Nephron (organoid): ENCODE data around the gene INSL3.
"Not testable (repeated sequence)": the region's sequence is repeated elsewhere in the genome, so short reads cannot be mapped to it uniquely, and the experiment has no call there.

Experiments
- H3K27ac Mint-ChIP-seq, 3 experiments: 2 replicates each; pipeline ENCODE4 v1.8.0; 2020; ENCODE audit warnings: mixed read lengths in 3 of 3, mild to moderate bottlenecking in 2 of 3, moderate library complexity in 1 of 3
- H3K27me3 Mint-ChIP-seq: 2 replicates; pipeline ENCODE4 v1.8.0; 2021; ENCODE audit warnings: low read depth, mild to moderate bottlenecking, moderate library complexity, mixed read lengths
- H3K36me3 Mint-ChIP-seq: 2 replicates; pipeline ENCODE4 v1.8.0; 2020; ENCODE audit warnings: low read depth, mixed read lengths
- H3K4me1 Mint-ChIP-seq: 2 replicates; pipeline ENCODE4 v1.8.0; 2020; ENCODE audit warnings: mixed read lengths
- H3K4me3 Mint-ChIP-seq, 3 experiments: 2 replicates each; pipeline ENCODE4 v1.8.0; 2020; ENCODE audit warnings: mild to moderate bottlenecking in 3 of 3, mixed read lengths in 3 of 3, moderate library complexity in 2 of 3
- H3K9me3 Mint-ChIP-seq: 2 replicates; pipeline ENCODE4 v1.8.0; 2020; ENCODE audit warnings: mixed read lengths
- TF ChIP-seq, protein P1 (sequence below), 3 experiments: fragments of 200-600 bp; sonication (generic); IDR thresholded peaks; one replicate each; pipeline ENCODE4 v1.5.0; 2021; ENCODE audit warnings: antibody characterized with exemption in 3 of 3; ENCODE audit not compliant: unreplicated experiment in 3 of 3

INSL3 gene

GRCh38 chr19:17788632-17789031, 32.7 kb downstream of the INSL3 start:
- no peaks in the 10 kb centered on the region for H3K9me3 Mint-ChIP-seq
- H3K4me1 Mint-ChIP-seq = peaks cover 5% of the 10 kb centered on the region
- TF ChIP-seq, protein P1, sequence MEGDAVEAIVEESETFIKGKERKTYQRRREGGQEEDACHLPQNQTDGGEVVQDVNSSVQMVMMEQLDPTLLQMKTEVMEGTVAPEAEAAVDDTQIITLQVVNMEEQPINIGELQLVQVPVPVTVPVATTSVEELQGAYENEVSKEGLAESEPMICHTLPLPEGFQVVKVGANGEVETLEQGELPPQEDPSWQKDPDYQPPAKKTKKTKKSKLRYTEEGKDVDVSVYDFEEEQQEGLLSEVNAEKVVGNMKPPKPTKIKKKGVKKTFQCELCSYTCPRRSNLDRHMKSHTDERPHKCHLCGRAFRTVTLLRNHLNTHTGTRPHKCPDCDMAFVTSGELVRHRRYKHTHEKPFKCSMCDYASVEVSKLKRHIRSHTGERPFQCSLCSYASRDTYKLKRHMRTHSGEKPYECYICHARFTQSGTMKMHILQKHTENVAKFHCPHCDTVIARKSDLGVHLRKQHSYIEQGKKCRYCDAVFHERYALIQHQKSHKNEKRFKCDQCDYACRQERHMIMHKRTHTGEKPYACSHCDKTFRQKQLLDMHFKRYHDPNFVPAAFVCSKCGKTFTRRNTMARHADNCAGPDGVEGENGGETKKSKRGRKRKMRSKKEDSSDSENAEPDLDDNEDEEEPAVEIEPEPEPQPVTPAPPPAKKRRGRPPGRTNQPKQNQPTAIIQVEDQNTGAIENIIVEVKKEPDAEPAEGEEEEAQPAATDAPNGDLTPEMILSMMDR (IDR thresholded peaks at IDR 0.05; ENCODE audit: unreplicated experiment in 3 of 3) = no peak
- no peak overlapping the region for H3K27ac Mint-ChIP-seq
- H3K4me3 Mint-ChIP-seq = no peak overlapping the region
- peaks cover 32% of the 10 kb centered on the region for H3K27me3 Mint-ChIP-seq
- H3K36me3 Mint-ChIP-seq = no peaks in the 10 kb centered on the region

- peaks cover 2% of the 10 kb centered on the region for H3K36me3 Mint-ChIP-seq
- no peak overlapping the region for H3K4me3 Mint-ChIP-seq
- no peak overlapping the region for H3K27ac Mint-ChIP-seq
- H3K4me1 Mint-ChIP-seq = peaks cover 5% of the 10 kb centered on the region
- no peaks in the 10 kb centered on the region for H3K9me3 Mint-ChIP-seq
- H3K27me3 Mint-ChIP-seq = peaks cover 23% of the 10 kb centered on the region
- TF ChIP-seq, protein P1 (IDR thresholded peaks at IDR 0.05; ENCODE audit: unreplicated experiment in 3 of 3) = no peak
Measured at GRCh38 chr19:17787274-17787913, 33.9 kb downstream of the INSL3 start.

GRCh38 chr19:17784201-17785008, 36.9 kb downstream of the INSL3 start:
- H3K4me1 Mint-ChIP-seq = no peaks in the 10 kb centered on the region
- no peak overlapping the region for H3K4me3 Mint-ChIP-seq
- H3K36me3 Mint-ChIP-seq = peaks cover 4% of the 10 kb centered on the region
- no peaks in the 10 kb centered on the region for H3K9me3 Mint-ChIP-seq
- TF ChIP-seq, protein P1 (IDR thresholded peaks at IDR 0.05; ENCODE audit: unreplicated experiment in 3 of 3) = peak; percentile 76 to 80 (median 77)
- peaks cover 14% of the 10 kb centered on the region for H3K27me3 Mint-ChIP-seq
- peak overlapping the region in 1 of 3 experiments; percentile 50 for H3K27ac Mint-ChIP-seq

DNA sequence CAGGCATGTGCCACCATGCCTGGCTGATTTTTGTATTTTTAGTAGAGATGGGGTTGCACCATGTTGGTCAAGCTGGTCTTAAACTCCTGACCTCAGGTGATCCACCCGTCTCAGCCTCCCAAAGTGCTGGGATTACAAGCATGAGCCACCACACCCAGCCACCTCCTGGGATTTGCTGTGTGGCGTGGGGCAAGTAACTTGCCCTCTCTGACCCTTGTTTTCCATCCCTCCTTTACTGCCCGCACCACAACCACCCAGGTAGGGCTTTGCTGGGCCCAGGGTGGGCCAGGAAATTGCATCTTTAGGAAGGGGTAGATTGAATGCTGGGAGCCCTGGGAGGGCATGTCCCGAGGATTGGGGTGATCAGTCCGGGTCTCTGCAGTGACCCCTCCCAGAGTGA, 37.6 kb downstream of the INSL3 start:
- not testable (repeated sequence) for H3K9me3 Mint-ChIP-seq, H3K4me3 Mint-ChIP-seq, H3K36me3 Mint-ChIP-seq, H3K4me1 Mint-ChIP-seq, H3K27ac Mint-ChIP-seq
- H3K27me3 Mint-ChIP-seq = peaks cover 16% of the 10 kb centered on the region

GRCh38 chr19:17780781-17781180, 40.5 kb downstream of the INSL3 start:
- H3K9me3 Mint-ChIP-seq = no peaks in the 10 kb centered on the region
- peaks cover 32% of the 10 kb centered on the region for H3K27me3 Mint-ChIP-seq
- H3K27ac Mint-ChIP-seq = no peak overlapping the region
- no peaks in the 10 kb centered on the region for H3K4me1 Mint-ChIP-seq
- peaks cover 4% of the 10 kb centered on the region for H3K36me3 Mint-ChIP-seq
- TF ChIP-seq, protein P1 (IDR thresholded peaks at IDR 0.05; ENCODE audit: unreplicated experiment in 3 of 3) = no peak
- H3K4me3 Mint-ChIP-seq = no peak overlapping the region

DNA sequence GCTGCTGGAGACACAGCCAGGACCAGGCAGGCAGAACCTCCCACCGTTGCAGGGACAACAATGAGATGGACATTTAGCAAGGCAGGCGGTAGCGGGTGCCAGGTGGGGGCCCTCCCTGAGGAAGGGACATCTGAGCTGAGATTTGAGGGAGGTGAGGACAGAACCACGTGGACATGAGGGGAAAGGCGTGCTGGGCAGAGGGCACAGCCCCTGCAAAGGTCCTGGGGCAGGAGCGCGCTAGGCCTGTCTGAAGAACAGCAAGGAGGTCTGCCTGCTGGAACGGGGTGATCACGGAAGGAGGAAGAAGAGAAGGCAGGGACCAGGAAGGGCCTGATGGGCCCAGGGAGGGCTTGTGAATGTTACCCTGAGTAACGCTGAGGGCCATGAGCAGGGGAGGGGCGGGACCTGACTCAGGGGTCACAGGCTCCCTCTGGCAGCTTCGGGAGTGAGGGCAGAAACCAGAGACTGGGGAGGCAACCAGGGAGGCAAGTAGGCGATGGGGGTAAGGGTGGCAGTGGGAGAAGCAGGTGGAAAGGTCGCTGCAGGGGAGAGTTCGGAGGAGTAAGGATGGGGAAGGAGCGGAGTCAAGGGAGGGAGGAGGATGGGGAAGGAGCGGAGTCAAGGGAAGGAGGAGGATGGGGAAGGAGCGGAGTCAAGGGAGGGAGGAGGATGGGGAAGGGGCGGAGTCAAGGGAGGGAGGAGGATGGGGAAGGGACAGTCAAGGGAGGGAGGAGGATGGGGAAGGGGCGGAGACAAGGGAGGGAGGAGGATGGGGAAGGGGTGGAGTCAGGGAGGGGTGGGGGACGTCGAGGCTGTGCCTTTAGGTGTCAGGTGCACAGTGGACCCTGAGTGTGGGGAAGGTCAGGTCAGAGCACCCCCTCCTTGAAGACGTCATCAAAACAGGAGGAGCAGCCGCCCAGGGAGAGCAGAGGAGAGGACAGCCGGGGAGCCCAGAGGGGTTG, 42.1 kb downstream of the INSL3 start:
- Mint-ChIP-seq H3K4me1 (no peaks in the 10 kb centered on the region), H3K27ac (no peak overlapping the region), H3K4me3 (peak overlapping the region in 2 of 3 experiments; percentile 24 to 34), H3K27me3 (peaks cover 37% of the 10 kb centered on the region), H3K9me3 (no peaks in the 10 kb centered on the region), H3K36me3 (peaks cover 4% of the 10 kb centered on the region)
- TF ChIP-seq, protein P1 (IDR thresholded peaks at IDR 0.05; ENCODE audit: unreplicated experiment in 3 of 3) = no peak
